Skeletal muscle cell (primary cell): ENCODE data around the gene UTS2R.

Source experiments
- DNase-seq: peaks from one replicate; pipeline ENCODE4 v3.0.0-alpha.2; 2010; ENCODE audit warnings: low read depth
- H3K4me3 ChIP-seq: 2 replicates; pipeline ENCODE4 v1.5.1; 2011; ENCODE audit warnings: low read depth, mild to moderate bottlenecking, control low read depth, low read length, moderate library complexity

The UTS2R gene

DNA sequence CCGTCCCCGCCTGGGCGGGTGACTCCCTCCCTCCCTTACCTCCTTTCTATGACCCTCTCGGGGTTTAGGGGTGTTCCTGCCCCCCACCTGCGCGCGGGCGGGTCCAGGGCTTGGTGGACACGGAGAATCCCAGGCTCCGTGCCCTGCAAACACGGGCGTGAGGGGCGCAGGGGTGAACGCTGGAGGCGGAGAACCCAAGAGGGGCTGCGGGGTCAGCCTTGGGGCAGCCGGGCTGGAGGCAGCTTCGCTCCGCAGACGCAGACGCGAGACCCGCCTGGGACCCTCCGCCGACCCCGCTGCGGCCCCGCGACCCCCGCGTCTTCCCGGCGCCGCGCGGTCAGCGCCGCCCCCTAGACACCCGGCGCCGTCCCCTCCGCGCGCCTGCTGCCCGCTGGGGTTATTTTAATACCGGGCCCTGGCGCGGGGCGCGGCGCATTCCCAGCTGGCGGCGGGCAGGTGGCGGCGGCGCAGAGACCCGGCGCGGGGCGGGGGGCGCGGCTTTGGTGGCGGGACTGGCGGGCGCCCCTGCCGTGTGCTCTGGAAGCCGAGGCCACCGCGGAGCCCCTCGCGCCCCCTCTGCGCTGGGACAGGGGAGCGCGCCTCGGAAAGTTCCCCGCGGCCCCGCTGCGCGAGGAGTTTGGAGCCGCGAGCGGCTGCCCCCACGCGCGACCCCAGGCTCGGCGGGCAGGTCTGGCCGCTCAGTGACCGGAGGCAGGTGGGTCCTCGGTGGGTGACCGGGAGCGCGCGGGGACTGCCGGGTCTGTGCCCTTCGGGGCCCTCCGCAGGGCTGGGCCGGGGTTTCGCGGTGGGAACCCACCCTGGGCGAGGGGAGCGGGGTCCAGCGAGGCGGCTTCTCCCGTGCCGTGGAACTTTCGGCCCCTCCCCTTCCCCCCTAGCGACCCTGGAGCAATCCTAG is at the start of gene UTS2R:
Gene UTS2R (plus strand): TSS at position 433 of the 916 bp plus-strand sequence. CDS start 2,560 bp downstream, outside the sequence.
- peak within 1 kb of the TSS; percentile 24 for H3K4me3 ChIP-seq
- no peak for DNase-seq

- DNase-seq = no peak
- H3K4me3 ChIP-seq = no peak overlapping the region
Measured at GRCh38 chr17:82321947-82322466, 49.6 kb upstream of the UTS2R start.

- H3K4me3 ChIP-seq = no peak overlapping the region
- DNase-seq = no peak
Measured at GRCh38 chr17:82322526-82323453, 48.8 kb upstream of the UTS2R start.

DNA sequence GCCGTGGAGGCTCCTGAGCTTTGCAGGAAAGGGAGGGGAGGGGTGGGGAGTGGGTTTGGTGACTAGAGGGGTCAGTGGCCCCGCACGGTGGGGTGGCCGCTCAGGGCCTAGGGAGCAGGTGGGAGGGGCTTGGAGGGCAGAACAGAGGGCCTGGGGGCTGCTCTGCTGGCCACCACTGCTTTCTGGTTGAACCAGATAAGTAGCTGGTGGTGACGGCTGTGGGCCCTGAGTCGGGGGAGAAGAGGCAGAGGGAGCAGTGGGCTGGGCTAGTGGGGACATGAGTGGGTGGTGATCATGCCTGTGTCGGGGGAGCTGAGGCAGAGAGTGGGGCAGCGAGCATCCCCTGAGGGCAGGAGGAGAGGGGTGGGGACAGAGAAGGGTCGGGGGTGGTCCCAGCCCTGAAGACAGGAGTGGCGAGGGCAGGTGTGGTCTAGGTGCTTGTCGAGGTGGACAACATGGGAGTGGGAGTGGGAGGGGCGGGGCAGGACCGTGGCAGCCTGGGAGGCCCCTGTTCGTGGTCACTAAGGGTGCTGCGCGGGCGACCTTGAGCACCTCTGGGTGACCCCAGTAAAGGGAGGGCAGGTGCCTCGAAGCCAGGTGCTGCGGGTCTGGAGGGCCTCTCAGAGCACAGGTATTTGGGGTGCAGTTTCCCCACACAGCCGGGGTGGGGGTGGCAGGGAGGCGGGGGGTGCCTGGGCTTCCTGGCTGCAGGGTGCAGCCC is 47.9 kb upstream of the UTS2R start:
- DNase-seq = no peak

GRCh38 chr17:82324566-82325285 is 46.8 kb upstream of the UTS2R start:
- H3K4me3 ChIP-seq = no peak overlapping the region
- DNase-seq = no peak

More for the DNA sequence above, 47.9 kb upstream of the UTS2R start:
- H3K4me3 ChIP-seq = no peak overlapping the region

DNA sequence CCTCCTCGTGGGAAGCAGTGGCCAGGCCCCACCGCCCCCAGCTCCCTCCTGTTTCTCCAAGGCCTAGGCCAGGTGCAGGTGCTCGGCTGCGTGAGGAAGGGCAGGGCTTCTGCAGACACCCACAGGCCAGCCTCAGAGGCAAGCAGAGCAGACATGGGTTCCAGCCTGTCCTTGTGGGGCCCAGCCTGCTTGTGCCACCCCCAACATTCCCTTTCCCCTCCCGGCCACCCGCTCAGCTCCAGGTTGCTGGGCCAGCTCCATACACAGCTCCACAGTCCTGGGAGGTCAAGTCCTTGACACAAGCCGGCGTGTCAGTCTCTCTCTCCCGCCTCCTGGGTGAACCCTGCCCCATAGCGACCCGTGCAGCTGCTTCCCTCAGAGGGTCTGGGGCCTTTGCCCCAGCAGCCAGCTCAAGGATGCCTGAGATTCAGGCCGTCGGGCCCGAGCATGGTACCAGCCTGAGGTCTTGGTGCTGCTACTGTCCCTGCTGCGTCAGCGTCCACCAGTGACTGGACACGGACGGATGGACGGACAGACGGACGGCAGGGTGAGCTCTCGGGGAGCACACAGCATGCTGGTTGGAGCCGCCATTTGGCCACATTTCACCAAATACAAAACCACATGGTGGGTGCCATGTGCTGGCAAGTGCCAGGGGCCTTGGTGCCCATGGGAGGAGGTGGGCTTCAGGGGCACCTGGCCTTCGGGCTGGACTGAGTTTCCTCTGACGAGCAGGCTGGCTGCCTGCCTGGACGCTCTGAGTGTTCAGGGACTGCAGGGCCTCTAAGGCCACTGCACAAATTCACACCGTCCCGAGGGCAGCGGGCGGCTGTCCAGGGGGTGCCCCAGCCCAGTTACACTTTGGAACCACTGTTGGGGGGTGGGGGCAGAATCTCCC is 46.0 kb upstream of the UTS2R start:
- H3K4me3 ChIP-seq = no peak overlapping the region
- DNase-seq = no peak

GRCh38 chr17:82327289-82327688 is 44.3 kb upstream of the UTS2R start:
- no peak for DNase-seq
- H3K4me3 ChIP-seq = no peak overlapping the region

GRCh38 chr17:82327757-82328140 is 43.8 kb upstream of the UTS2R start:
- DNase-seq = no peak
- H3K4me3 ChIP-seq = no peak overlapping the region

- no peak for DNase-seq
- H3K4me3 ChIP-seq = no peak overlapping the region
Measured at GRCh38 chr17:82328141-82328993, 43.2 kb upstream of the UTS2R start.

DNA sequence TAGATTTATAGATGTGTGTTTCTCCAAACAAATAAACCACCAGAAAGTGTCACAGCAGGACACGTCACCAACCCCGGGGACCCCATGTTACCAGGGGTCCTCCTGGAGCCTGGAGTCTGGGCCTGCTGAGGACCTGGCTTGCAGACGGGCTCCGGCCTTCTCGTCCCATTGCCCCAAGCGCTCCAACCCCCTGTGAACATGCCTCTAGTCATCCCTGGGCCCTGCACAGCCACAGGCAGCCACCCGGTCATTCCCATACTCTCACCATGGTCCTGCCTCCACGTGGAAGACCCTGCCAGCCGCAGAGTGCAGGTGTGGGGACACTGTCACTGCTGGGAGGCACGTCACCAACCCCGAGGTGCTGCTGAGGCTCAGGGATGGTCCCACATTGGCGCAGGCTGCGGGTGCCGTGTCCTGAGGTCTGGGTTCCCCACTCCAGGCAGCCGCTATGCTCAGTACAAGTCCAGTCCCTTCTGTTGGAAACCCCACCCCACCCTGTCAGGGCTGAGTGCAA is 42.5 kb upstream of the UTS2R start:
- H3K4me3 ChIP-seq = no peak overlapping the region
- no peak for DNase-seq

GRCh38 chr17:82329683-82330321 is 41.8 kb upstream of the UTS2R start:
- H3K4me3 ChIP-seq = no peak overlapping the region
- no peak for DNase-seq

DNA sequence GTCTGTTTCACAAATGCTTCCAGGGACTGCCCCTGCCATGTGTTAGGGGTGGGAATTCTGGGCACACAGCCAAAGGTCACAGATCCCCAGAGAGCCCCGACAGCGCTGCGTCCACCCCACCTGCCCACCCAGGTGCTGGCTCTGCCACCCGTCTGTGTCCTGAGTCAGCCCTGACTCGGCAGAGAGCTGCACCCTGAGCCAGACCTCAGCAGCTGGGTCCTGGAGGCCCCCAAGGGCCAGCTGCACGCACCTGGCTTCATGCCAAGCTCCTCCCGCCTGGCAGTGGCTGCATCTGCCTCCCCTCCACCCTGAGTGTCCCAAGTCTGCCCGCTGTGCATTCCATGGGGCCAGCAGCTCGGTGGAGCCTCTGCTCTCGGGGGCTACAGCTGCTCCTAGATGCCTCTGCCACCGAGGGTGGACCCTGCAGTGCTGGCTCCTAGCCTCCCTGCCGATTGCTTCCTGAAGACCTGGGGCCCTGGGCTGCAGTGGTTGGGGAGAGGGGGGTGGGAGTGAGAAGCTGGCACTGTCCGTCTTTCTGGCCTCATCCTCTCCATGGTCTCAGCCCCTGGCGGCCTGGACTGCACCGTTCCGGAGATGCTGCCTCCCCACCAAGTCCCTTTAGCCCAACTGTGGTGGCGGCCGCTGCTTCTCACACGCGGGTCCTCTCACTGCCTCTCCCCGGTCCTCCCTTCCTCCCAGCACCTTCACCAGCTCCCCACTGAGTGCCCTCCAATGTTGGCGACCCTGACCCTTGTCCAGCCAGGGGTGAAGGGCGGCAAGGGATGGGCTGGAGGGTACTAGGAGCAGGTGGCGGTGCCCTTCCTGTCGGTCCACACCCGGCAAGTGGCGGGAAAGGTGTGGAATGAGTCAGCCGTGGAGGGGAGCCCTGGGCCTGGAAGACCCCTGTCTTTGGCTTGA is 41.0 kb upstream of the UTS2R start:
- DNase-seq = peak; percentile 64
- no peak overlapping the region for H3K4me3 ChIP-seq

DNA sequence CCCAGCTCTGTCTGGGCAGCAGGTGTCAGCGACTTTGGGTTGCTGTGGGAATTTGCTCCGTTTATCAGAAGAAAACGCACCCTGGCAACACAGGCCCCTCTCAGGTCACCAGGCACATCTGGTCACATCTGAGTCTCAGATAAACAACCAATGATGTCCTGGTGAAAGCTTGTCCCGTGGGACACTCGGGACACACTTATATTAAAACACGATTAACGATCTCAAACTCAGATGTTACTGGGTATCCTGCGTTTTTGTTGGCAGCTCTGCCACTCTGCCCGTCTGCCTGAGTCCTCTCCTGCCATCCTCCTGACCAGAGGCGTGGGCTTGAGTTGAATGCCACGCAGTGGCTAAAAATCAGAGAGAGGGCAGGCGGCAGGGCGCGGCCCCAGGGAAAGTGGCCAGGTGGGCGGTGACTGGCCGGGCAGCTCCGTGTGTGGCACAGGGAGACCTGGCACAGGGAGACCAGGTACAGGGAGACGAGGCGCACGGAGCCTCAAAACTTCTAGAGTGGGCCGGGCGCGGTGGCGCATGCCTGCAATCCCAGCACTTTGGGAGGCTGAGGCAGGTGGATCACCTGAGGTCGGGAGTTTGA is 40.1 kb upstream of the UTS2R start:
- DNase-seq = no peak
- no peak overlapping the region for H3K4me3 ChIP-seq

- H3K4me3 ChIP-seq = peak overlapping the region; percentile 55
- no peak for DNase-seq
Measured at GRCh38 chr17:82332669-82333278, 38.8 kb upstream of the UTS2R start.
